Activated CD4-positive, CD25-positive, alpha-beta regulatory T cell treated with anti-CD3 and anti-CD28 coated beads, Interleukin-2, amount 50 U/mL, for 72 hours (primary cell): Measurements from ENCODE around the gene OSBPL6.

Experiments
- DNase-seq: peaks from one replicate; pipeline ENCODE4 v3.0.0; 2021

The OSBPL6 gene

DNA sequence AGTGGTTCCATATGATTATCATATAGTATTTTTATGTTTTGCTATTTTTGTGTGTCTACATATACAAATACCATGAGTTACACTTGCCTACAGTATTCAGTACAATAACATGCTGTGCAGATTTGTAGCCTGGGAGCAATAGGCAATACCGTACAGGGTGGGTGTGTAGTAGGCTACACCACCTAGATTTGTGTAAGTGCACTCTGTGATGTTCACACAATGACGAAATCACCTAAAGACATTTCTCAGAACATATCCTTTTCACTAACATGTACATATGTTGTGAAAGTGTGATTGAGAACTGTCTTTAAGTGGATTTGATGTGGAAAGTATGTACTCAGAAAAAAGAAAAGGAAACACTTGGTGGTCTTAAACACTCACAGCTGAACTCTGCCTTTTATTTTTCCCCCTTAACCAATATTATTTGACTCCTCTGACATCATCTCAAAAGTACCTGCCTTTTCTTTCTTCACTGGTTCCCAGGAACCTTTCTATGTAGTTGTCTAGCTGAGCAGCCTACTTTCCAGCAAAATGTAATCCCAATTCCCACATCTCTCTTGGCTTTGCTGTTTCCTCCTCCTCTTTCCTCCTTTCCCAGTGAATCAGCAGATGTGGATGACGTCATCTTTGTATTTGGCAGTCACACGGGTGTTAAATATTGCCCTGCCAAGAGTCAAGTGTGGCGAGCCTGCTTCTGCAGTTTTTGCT is 47.7 kb downstream of the OSBPL6 start:
- no peak for DNase-seq

DNA sequence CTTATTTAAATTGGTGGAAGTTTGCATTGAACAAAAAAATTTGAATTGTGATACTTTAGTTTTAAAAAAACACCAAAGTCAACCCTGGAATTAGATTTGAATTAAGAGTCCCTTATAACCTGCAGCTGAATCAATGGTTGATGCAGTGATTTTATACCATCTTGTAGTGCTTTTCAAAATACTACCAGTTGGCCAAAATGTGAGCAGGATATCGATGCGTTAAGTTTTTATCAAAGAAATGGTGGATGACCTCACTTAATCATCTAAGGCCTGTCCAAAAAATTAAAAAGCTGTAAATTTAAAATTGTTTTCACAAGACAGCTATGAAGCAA is 48.2 kb downstream of the OSBPL6 start:
- DNase-seq: no peak

DNA sequence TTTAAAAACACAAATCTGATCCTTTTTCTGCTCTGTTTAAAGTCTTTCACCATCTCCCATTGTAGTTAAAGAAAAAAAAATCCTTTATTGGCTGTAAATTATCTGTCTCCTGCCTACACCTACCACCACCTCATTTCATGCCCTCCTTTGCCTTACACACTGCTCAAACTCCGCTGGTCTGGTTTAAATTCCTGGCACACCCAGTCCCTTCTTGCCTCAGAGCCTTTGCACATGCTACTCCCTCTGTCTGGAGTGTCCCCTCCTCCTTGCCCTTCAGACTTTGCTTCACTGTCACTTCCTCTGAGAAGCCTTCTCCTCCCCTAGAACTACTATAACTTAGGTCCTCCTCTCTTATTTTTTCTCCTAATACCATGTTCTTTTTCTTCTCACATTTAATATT is 49.6 kb downstream of the OSBPL6 start:
- DNase-seq: no peak

DNA sequence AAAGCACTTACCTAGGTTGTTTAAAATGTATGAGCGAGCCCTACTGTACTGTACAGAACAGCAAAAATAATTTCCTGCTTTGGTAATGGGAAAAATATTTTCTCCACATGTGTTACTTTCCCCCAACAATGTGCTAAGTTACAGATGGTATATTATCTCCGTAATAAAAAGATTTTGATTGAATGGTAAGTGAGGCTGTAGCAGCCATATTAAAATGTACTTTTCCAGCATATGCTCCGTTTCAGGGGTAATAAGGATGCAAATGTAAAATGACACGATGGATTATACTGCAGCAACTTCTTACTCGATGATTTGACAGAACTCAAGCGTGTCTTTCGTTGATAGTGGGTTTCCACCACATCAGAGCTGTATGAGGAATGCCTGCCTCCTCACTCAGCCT is 50.5 kb downstream of the OSBPL6 start:
- no peak for DNase-seq

DNA sequence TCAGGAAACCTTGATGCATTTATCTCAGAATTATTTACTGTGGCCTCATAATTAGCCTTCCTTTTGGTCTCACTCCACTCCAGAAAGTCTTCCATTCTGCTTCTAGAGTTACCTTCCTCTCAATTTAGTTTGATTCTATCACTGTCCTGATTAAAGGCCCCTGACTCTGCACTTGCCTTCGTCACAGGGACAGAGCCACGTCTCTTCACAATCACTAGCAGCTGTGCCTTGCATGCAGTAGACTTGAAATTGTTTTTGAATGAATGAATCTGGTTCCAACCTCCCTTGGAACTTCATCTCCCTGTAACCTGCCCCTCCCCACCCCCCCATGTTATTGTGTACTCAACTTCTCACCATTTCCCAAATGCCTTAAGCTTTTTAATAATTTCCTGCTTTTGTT is 52.4 kb downstream of the OSBPL6 start:
- no peak for DNase-seq

DNA sequence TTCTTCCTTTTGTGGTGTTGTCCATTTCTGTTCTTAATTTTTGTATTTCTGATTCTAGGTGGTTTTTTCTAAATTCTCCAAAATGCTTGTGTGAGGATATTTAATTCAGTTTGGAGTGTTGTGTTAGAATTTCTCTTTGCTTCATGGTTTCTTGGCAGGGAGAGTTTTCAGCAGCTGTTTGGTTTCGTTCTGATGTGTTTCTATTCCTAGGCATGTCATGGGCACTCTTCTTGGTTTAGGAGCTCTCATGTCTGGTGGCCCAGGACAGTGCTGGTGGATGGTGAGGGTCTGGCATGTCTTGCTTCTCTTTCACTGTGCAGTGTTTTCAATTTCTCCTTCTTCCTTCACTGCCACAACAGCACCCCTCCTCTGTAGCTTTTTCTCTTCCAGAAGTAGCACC is 52.9 kb downstream of the OSBPL6 start:
- DNase-seq: no peak

DNA sequence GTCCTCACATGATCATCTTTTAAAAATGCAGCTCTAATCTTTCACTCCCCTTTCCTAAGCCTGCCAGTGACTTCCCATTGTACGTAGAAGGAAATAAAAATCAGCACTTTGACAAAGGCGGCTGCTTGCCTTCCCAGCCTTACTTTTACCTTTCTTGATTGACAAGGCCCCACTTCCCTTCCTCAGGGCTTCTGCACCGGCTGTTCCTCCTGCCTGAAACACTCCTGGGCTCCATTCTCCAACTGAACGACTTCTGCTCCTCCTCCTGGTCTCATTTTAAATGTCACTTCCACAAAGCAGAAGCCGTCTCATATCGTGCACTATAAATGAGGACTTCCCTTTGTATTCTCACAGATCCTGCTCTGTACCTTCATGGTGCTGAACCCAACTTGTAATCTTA is 56.1 kb downstream of the OSBPL6 start:
- no peak for DNase-seq

DNA sequence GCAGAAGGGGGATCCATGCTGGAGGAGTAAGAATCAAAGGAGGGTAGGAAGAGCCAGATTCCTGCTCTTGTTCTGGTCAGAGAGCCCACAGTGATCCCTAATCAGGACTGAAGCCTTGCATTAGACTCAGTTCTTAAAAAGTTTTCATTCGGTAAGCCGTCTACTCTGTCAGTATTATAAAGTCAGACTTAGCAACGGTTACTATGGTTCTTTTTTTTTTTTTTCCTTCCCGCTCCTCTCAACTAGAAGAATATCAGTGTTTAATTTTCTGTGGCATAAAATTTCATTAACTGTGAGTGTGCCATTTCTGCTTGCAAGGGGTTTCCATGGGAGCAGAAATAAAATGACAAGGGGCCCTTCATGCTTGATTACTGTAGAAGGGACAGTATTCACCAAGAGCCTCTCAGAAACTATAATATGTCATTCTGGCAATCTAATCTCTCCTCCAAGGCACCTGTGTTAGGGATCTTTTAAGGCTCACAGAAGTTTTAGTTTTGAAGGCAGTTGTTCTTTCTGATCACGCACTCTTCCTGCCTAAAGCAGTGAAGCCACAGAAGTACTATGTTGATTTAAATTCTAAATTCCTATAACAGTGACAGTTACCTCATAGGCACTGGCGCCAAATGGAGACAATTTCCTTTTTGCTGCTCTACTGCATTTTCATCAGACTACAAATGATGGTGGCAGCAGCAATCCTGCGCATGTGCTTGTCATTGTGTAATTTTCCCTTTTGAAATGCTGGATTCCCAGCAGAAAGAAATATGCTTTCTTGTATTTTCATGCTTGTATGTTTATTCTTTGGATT is 57.0 kb downstream of the OSBPL6 start:
- no peak for DNase-seq

DNA sequence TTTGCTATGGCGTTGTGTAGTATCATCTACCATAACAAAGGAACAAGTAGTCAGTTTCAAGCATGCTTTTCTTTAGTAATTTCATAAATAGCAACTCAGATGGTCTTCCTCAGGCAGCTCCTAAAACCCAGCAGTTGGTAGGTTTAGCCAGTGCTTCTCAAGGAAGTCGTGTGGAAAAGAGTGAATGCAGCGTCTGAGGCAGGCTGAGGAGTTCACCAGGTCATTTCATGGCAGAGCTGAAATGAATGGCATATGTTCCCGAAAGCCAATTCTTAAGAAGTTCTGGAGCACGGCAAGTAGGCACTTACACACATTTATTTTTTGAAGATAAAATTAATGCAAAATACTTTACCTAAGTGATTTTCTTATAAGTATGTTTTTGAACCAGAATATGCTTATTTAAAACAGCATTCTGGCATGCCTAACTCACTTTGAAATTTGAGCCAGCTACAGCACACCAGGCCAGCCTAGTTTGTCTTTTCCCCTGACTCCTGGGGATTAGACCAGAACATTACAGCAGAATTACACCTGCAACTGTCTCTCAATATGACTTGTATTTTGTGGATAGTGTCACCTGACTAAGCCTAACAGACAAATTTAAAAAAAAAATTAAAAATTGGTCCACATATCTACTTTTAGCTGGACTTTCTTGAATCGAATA is 62.2 kb downstream of the OSBPL6 start:
- no peak for DNase-seq

DNA sequence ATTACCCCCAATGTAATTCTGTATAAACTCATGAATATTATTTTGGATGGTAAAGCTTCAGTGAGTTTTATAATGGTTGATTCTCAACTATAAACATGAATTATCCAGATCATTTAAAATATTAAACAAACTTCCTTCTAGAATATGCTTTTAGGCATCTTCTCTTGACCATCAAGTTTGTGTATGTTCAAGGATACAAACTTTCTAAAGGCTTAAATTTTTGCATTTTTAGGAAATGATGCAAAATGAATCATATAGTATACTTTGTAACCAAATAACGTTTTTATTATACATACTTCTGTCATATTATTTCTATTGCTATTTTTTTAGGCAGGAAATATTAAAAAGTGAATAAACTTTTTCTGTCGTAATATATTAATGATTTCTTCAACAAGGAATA is 62.8 kb downstream of the OSBPL6 start:
- no peak for DNase-seq

DNA sequence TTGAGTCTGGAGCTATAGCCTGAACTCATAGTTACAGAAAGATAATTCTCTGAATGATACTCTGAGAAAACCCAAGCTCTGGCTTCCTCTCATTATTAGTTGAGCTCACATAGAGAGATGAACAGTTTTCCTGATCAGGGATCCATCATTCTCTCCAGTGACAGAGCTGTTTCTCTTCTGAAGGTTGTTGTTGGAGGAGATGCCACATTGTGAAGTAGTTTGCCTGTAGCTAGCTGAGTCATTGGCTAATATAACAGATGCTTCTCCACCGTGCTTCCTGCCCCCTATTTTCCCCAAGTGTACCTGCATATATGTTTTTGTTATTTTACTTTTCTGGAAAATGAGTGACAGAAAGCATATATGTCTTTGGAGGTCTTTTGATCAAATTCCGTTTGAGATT is 64.6 kb downstream of the OSBPL6 start:
- no peak for DNase-seq

DNA sequence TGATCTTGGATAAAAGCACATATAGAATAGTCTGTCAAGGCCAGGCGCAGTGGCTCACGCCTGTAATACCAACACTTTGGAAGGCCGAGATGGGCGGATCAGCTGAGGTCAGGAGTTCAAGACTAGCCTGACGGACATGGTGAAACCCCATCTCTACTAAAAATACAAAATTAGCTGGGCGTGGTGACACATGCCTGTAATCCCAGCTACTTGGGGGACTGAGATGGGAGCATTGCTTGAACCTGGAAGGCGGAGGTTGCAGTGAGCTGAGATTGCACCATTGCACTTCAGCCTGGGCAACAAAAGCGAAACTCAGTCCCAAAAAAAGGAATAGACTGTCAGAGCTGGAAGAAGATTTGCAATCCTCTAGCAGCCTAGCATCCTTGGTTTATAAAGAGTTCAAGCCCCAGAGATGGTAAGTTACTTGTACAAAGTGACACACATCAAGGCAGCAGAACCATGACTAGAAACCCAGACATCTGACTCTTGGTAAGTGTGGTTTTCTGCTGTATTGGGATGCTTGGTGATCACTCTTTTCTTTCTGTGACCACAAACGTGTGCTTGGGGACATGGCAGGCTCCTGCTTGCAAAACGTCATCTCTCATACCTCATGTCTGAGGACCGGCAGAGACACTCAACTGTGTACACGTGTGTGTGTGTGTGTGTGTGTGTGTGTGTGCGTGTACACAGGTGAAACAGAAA is 69.0 kb downstream of the OSBPL6 start:
- no peak for DNase-seq

DNA sequence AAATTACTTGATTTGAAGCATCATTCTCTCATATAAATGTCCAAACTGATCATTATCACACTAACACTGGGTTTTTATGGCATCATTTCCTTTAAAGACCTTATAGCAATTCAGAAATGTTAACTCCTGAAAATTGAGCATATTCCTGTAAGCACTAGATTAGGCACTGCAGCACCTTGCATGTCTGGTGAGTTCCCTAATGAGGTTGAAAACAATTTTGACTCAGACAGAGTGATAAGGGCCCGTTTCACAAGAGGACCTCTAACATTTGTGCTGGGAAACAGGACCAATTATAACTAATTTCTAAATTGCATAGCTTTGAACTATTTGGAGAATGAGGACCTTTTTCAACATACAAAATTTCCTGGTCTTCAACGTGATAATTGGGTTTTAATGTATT is 69.9 kb downstream of the OSBPL6 start:
- no peak for DNase-seq

DNA sequence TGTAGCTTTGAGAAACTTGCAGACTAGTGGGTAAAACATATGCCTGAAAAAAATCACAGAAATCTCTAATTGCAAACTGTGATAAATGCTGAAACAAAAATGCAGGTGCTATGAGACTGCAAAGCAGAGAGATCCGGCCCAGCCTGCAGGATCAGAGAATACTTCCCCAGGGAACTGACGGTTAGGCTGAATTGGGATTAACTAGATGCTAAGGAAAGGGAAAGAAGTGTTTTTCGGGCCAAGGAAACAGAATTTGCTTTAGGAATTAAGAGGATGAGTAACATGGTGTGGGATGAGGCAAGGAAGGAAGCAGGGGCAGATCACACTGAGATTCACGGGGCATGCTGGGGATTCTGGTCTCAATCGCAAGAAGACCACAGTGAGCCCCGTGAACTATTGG is 71.5 kb downstream of the OSBPL6 start:
- no peak for DNase-seq

DNA sequence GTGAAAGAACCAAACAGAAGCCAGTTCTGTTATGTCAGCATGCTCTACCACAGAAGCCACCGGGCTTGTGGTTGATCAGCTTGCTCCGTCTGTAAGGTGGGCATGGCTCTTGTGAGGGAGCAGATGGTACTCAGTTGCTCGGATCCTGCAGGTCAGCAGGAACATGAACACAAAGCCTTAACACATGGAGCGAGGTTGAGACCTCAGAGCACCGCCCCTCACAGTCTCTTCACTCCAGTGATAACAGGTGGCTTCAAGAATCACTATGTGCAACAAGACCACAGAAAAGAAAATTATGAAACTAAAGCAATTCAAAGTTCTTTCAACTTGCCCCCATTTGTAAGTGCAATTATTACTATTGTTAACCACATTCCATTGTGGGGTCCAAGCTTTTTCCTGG is 72.1 kb downstream of the OSBPL6 start:
- DNase-seq: no peak

DNA sequence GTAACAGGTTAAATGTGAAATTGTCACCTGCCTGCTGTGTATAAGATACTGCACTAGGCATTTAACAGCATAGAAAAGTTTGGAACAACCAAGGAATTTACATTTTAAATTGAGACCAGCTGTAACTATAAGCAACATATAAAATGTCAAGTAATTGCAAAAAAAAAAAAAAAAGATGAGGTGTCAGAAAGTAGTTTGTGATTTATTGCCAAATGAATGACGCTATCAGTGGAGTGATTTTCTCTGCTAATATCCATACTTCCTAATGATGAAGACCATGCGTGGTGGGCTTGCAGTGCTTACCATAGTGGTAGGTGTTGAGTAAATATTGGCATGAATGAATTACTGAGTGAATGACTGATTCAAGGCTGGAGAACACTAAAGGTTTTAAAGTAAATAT is 73.3 kb downstream of the OSBPL6 start:
- DNase-seq: no peak

DNA sequence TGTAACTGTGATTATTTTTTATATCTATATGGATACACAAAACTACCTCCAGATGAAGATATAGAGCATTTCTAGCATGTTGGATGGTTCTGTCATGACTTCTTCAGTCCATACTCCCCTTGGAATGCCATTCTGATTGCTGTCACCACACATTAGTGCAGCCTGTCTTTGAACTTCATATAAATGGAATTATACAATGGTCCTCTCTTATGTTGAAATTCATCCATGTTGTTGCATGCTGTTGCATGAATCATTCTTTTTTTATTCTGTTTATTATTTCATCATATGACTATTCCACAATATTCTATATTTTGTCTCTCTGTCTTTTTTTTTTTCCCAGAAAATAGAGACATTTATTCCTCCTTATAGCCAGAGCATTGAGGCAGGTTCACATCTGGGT is 74.1 kb downstream of the OSBPL6 start:
- DNase-seq: no peak

DNA sequence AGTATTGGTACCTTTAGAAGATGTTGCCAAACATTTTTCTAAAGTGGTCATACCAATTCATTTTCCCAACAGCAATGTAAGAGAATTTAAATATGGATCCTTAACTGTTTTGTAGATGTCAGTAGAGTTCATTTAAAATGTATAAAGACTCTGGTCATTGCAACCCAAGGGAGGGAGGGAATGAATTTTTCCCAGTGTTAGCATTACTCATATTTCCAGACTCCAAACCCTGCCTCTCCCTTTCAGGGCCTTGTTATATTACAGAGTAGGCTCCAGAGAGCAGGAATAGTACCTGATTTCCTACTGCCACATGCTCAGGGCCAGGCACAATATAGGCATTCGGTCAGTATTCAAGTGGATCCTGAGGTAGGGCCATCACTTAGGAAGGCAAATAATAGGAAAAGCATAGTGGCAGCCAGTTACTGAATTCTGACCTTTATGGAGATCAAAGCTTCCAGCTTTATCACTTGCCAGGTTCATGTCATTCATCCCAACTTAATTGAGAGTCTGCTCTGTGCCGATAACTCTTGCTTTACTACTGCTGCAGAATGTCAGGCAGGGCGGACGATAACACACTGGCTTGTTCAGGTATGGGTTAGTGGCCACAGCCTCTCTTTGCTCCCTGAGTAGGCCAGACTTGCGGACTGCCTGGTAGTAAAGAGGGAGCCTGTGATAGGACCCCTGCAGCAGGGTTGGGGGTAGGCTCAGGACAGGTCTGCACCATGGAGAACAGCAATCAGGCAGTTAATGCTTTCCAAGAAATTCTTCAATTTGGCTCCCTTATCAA is 75.3 kb downstream of the OSBPL6 start:
- DNase-seq: no peak

DNA sequence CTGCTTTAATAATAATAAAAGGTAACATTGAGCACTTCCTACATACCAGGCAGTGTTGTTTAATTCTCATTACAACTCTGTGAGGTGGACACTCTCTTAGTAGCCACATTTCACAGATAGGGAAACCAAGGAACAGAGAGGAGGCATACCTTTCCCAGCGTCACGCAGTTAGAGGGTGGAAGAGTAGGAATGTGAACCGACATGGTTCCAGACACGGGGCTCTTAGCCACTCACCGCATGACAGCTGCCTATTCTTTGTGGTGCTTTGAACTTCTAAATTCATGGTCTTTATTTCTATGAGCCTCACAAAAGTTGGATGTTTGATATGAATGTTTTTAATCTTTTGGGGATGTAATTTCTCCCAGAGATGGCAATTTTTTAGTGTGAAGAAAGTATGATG is 76.0 kb downstream of the OSBPL6 start:
- no peak for DNase-seq

DNA sequence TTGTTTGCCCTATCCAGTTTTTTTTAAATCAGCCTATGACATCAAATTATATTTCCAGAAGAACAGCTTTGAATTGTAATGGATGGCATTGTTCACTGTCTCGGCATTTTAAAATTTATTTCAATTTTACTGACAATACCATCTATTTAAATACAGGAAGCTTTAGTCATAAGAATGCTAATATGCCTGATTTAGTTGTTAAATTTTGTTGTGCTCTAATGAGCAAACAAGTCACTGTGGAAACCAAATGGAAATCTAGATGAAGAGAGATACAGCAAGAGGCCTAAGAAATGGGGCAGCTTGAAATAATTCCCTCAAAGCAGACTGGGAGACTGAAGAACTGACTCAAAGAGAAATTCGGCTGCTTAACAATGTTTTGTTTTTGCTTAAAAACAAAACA is 76.8 kb downstream of the OSBPL6 start:
- no peak for DNase-seq

DNA sequence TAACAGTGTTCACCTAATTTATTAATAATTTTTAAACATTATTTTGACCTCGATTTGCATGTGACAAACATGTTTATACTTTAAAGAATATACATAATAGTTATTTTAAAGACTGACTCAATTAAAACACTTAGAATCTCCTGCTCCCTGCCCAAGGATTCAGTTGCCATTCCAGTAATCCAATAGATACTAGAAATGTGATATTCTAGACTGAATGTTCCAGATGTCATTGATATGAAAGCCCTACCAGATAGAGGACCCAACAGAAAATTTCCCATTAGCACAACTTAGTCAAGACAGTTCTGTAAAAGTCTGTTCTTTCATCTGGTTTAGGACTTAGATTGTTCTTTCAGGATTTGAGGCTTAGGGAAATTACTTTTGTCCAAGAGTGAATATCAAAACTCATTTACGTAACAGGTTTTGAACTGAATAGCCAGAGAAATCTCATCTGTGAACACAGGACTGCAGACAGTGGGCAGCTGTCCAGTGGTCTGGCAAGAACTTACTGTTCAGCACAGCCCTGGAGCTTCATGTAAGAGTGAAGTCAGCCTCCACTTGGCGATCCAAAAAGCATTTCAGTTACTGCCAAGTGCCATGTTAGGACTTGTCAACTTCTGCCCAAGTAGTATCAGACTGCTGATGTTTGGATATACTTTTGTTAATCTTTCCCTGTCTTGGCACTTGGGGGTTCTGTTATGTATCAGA is 77.5 kb downstream of the OSBPL6 start:
- DNase-seq: no peak

DNA sequence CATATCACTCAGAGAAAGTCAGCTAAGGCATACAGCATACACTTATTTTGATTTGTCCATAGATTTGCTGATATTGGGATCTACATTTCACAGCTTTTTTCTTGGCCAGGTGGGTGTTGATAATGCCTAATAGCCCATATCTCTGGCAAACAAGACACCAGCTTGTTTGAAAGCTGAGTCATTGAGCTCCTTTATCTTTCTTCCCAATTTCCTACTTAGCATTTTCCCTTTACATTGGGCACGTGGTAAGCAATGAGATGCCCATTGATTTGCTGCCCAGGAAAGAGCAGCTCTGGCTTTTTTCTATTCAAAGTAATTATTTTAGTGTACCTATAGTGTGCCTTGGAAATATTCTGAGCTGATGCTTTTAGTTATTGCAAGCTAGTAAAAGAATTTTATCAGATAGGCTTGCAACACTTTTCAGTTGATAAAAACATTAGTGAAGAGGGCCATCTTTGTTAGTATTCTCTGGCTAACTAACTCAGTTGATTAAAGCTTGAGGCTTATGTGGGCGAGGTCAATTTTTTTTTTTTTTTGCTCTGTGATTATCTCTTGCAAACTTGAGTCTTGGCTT is 79.6 kb downstream of the OSBPL6 start:
- DNase-seq: no peak
